Measurements from ENCODE around the gene NALCN.
A peak's percentile ranks its signal among the peaks of the same experiment; 100 is the strongest.
"Not testable (repeated sequence)": the region's sequence is repeated elsewhere in the genome, so short reads cannot be mapped to it uniquely, and the experiment has no call there.

Gene NALCN

GRCh38 chr13:101327871-101328270 is 88.4 kb downstream of the NALCN start:
- DNase-seq = no peak

- DNase-seq = no peak
These were observed 89.6 kb downstream of the NALCN start for GRCh38 chr13:101326710-101327109.

- DNase-seq = no peak
These were observed 90.9 kb downstream of the NALCN start for GRCh38 chr13:101325423-101325822.

- DNase-seq = no peak
These were observed 92.7 kb downstream of the NALCN start for GRCh38 chr13:101323601-101324000.

- no peak for DNase-seq
These were observed 98.3 kb downstream of the NALCN start for GRCh38 chr13:101317986-101318523.

- not testable (repeated sequence) for DNase-seq
These were observed 102.8 kb downstream of the NALCN start for GRCh38 chr13:101313479-101313878.

- DNase-seq = no peak
These were observed 107.2 kb downstream of the NALCN start for GRCh38 chr13:101309014-101309619.

- no peak for DNase-seq
These were observed 107.9 kb downstream of the NALCN start for GRCh38 chr13:101308247-101309013.

GRCh38 chr13:101307181-101307701 is 109.1 kb downstream of the NALCN start:
- DNase-seq = no peak

- DNase-seq = no peak
These were observed 109.5 kb downstream of the NALCN start for GRCh38 chr13:101306773-101307172.

- DNase-seq = no peak
These were observed 110.3 kb downstream of the NALCN start for GRCh38 chr13:101305981-101306411.

- DNase-seq = no peak
These were observed 112.8 kb downstream of the NALCN start for GRCh38 chr13:101303521-101303920.

GRCh38 chr13:101301053-101301452 is 115.3 kb downstream of the NALCN start:
- no peak for DNase-seq

GRCh38 chr13:101300531-101300930 is 115.8 kb downstream of the NALCN start:
- no peak for DNase-seq

GRCh38 chr13:101298517-101298916 is 117.8 kb downstream of the NALCN start:
- DNase-seq = no peak

GRCh38 chr13:101297794-101298193 is 118.5 kb downstream of the NALCN start:
- DNase-seq = no peak

GRCh38 chr13:101292711-101293110 is 123.6 kb downstream of the NALCN start:
- DNase-seq = no peak

- no peak for DNase-seq
These were observed 124.4 kb downstream of the NALCN start for GRCh38 chr13:101291646-101292515.

GRCh38 chr13:101291206-101291605 is 125.1 kb downstream of the NALCN start:
- no peak for DNase-seq

GRCh38 chr13:101289764-101290163 is 126.5 kb downstream of the NALCN start:
- peak; percentile 9 for DNase-seq

- DNase-seq = no peak
These were observed 132.5 kb downstream of the NALCN start for GRCh38 chr13:101283782-101284181.

GRCh38 chr13:101272886-101273285 is 143.4 kb downstream of the NALCN start:
- DNase-seq = no peak

- DNase-seq = no peak
These were observed 144.5 kb downstream of the NALCN start for GRCh38 chr13:101271681-101272245.
